Endothelial cell of umbilical vein (primary cell): Measurements from ENCODE around the gene RAD9A. TPM values are rescaled to one million over a fixed set of nuclear protein-coding genes. Genes with fewer than 3 reads are reported as not detected.

Experiments used
- BruUV-seq: library from RNA; stranded (reverse); fragments of 400-500 nt; replicated peaks from 2 replicates; lab custom pipeline; 2021; lab: Mats Ljungman, UMichigan
- CTCF ChIA-PET: fragments of 300-600, 350-600 bp; sonication (Branson Sonifier 250); formaldehyde crosslinking; loops from one replicate; lab custom pipeline; 2021; ENCODE audit warnings: antibody characterized with exemption, inconsistent platforms; lab: Charles Lee
- POLR2A ChIA-PET: fragments of 300-600, 350-600 bp; sonication (Branson Sonifier 250); formaldehyde crosslinking; loops from one replicate; lab custom pipeline; 2021; ENCODE audit warnings: antibody characterized with exemption, inconsistent platforms; lab: Charles Lee
- DNase-seq: peaks from one replicate; pipeline ENCODE4 v3.0.0-alpha.2; 2011; ENCODE audit warnings: low read depth, low spot score
- FAIRE-seq: peaks from 2 replicates; lab custom pipeline; 2011; peaks lifted over from hg19 to GRCh38; lab: Jason Lieb, UNC
- H2AFZ ChIP-seq: 2 replicates; pipeline ENCODE4 v1.6.0; 2012; ENCODE audit warnings: low read depth, low read length, control low read depth, inconsistent platforms
- H3K27ac ChIP-seq: 2 replicates; pipeline ENCODE4 v1.5.1; 2011; ENCODE audit warnings: low read depth, mild to moderate bottlenecking, control low read depth, low read length, moderate library complexity; ENCODE audit not compliant: insufficient read depth
- H3K27me3 ChIP-seq, 2 experiments: 2 replicates each; pipeline versions ENCODE4 v1.6.0 to v1.6.1; 2011; ENCODE audit warnings: low read length in 2 of 2, mixed read lengths in 1 of 2; ENCODE audit not compliant: control insufficient read depth in 2 of 2, insufficient read depth in 2 of 2
- H3K36me3 ChIP-seq, 2 experiments: 2 replicates in 1 of 2; 3 replicates in 1 of 2; pipeline ENCODE4 v1.5.1; 2011; ENCODE audit warnings: low read length in 2 of 2, mild to moderate bottlenecking in 1 of 2, moderate library complexity in 1 of 2; ENCODE audit not compliant: control insufficient read depth in 2 of 2, insufficient read depth in 2 of 2; ENCODE audit errors: extremely low read depth in 1 of 2
- H3K4me1 ChIP-seq: 3 replicates; pipeline ENCODE4 v1.5.1; 2011; ENCODE audit warnings: mild to moderate bottlenecking, low read length; ENCODE audit not compliant: control insufficient read depth, insufficient read depth; ENCODE audit errors: extremely low read depth
- H3K4me2 ChIP-seq: 2 replicates; pipeline ENCODE4 v1.6.1; 2011; ENCODE audit warnings: low read length, control low read depth, mixed read lengths; ENCODE audit not compliant: insufficient read depth
- H3K4me3 ChIP-seq, 3 experiments: fragments of 200-600 bp in 1 of 3; sonication (generic), shearing (Covaris generic) in 1 of 3; replicated peaks in 1 of 3; 2 replicates each; pipeline ENCODE4 v1.5.1; 2011 to 2016; ENCODE audit warnings: control low read depth in 3 of 3, low read length in 3 of 3, mild to moderate bottlenecking in 2 of 3, inconsistent platforms in 1 of 3, low read depth in 1 of 3, moderate library complexity in 1 of 3; ENCODE audit not compliant: insufficient read depth in 1 of 3
- H3K79me2 ChIP-seq: 2 replicates; pipeline ENCODE4 v1.6.0; 2012; ENCODE audit warnings: low read length, inconsistent platforms; ENCODE audit not compliant: control insufficient read depth, insufficient read depth
- H3K9ac ChIP-seq: replicated peaks from 2 replicates; pipeline ENCODE3; 2011; ENCODE audit warnings: low read length, control low read depth; ENCODE audit not compliant: insufficient read depth; ENCODE audit errors: extremely low read depth
- H3K9me1 ChIP-seq: replicated peaks from 3 replicates; pipeline ENCODE4 v1.6.0; 2011; ENCODE audit warnings: mild to moderate bottlenecking, low read length; ENCODE audit not compliant: control insufficient read depth, insufficient read depth; ENCODE audit errors: extremely low read depth
- H3K9me3 ChIP-seq: replicated peaks from 2 replicates; pipeline ENCODE4 v1.5.1; 2012; ENCODE audit warnings: low read length, inconsistent platforms; ENCODE audit not compliant: control insufficient read depth, insufficient read depth
- H4K20me1 ChIP-seq: replicated peaks from 2 replicates; pipeline ENCODE3; 2011; ENCODE audit warnings: mild to moderate bottlenecking, low read length; ENCODE audit not compliant: control insufficient read depth, insufficient read depth; ENCODE audit errors: extremely low read depth
- CTCF ChIP-seq, 2 donors: IDR thresholded peaks; 1 replicate in 1 of 2; 2 replicates in 1 of 2; pipeline ENCODE4 v1.5.1; 2011; ENCODE audit warnings: low read length in 2 of 2, mild to moderate bottlenecking in 2 of 2, moderate library complexity in 2 of 2, control low read depth in 1 of 2, inconsistent platforms in 1 of 2, low read depth in 1 of 2; ENCODE audit not compliant: insufficient read depth in 1 of 2; ENCODE audit errors: extremely low read depth in 1 of 2
- EZH2 ChIP-seq: IDR thresholded peaks from 2 replicates; pipeline ENCODE4 v1.6.1; 2012; ENCODE audit warnings: borderline replicate concordance, low read depth, mild to moderate bottlenecking, moderate library complexity, low read length, inconsistent platforms; ENCODE audit not compliant: severe bottlenecking
- FOS ChIP-seq: IDR thresholded peaks from 2 replicates; pipeline ENCODE4 v1.6.1; 2011; ENCODE audit warnings: mild to moderate bottlenecking, low read length, moderate library complexity, borderline replicate concordance; ENCODE audit not compliant: insufficient read depth
- GATA2 ChIP-seq: IDR thresholded peaks from 2 replicates; pipeline ENCODE4 v1.7.0; 2011; ENCODE audit warnings: low read depth, mild to moderate bottlenecking, moderate library complexity, mixed read lengths, low read length; ENCODE audit not compliant: insufficient read length, insufficient read depth
- JUN ChIP-seq: IDR thresholded peaks from 2 replicates; pipeline ENCODE4 v1.6.1; 2011; ENCODE audit warnings: borderline replicate concordance, low read depth; ENCODE audit not compliant: insufficient read length, insufficient read depth
- MYC ChIP-seq: IDR thresholded peaks from one replicate; pipeline ENCODE4 v1.6.1; 2011; ENCODE audit warnings: mild to moderate bottlenecking, low read depth, low read length
- POLR2A ChIP-seq: IDR thresholded peaks from 2 replicates; pipeline ENCODE4 v1.6.1; 2012; ENCODE audit warnings: low read depth, mild to moderate bottlenecking, control low read depth, low read length
- POLR2AphosphoS5 ChIP-seq: IDR thresholded peaks from 2 replicates; pipeline ENCODE4 v1.6.1; 2012; ENCODE audit warnings: low read depth, mild to moderate bottlenecking, control low read depth, low read length, moderate library complexity; ENCODE audit not compliant: insufficient read depth
- dilution Hi-C: fragments of 300-500 bp; cut with MboI; formaldehyde crosslinking; loops from one replicate; pipeline ENCODE4 v1.15.0; 2019; ENCODE audit warnings: low sequenced_read_pairs; ENCODE audit not compliant: extremely low pct_ligation_motif_present
- intact Hi-C: fragments of 100-400 bp; cut with micrococcal nuclease; formaldehyde crosslinking; loops from one replicate; pipeline ENCODE4 v1.10.0; 2022
- polyA plus RNA-seq, 4 experiments: library from polyadenylated mRNA; depleted of rRNA in 3 of 4; stranded (reverse) in 3 of 4; unstranded in 1 of 4; fragments of >200 nt; gene quantifications; 2 replicates each; pipeline versions ENCODE4 v1.2.1 to v1.2.3, GENCODE V29; 2011 to 2012; ENCODE audit warnings: missing spikeins in 1 of 4
- total RNA-seq: library from RNA; stranded (reverse); gene quantifications from 2 replicates; pipeline ENCODE4 v1.2.3, GENCODE V29; 2021
- TF ChIP-seq, protein P1 (sequence below): IDR thresholded peaks from 2 replicates; pipeline ENCODE4 v1.6.1; 2011; ENCODE audit not compliant: insufficient read depth, insufficient read length

Gene RAD9A
- total and polyA plus RNA-seq, 2 donors (not counting 3 experiments of a cell fraction or from before 2014, with no cell fraction given) = 18.4 to 22.2 TPM

DNA sequence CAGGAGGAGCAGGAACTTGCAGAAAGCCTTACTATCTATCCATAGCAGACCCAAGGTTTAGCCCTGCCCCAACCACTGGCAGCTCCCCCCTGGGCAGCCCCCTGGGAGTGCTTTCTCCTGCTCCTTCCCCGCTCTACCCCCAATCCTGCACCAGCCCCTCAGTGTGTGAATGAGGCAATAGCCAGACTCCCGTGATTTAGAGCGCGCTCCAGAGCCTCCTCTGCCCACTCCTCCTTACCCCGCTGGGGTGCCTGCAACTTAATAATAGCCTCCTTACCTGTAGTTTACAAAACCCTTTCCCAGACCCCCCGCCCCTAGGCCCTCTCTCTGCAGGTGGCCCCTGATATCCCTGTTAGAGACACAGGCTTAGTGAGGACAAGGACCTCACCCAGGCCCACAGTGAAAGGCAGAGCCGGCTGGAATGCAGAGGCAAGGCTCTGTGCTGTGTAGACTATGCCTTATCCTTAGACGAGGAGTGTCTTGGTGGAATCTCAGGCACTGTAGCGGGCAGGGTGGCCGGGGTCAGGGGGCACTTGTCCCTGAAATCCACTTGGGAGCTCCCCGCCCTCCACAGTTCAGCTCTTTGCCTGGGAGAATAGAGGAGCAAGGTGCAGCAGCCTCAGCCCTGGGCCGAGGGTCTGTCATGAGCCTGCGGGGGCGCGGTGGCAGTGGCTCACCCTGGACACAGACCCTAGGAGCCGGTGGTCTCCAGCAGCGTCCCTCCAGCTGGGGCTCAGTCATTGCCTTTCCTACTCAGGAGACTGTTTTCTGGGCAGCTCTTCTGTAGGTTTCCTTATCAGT lies 19.4 kb downstream of the RAD9A start:
- CTCF ChIA-PET = interaction anchor here (0.6 to 3.7 kb wide), 2 partner anchors 10 to 28 kb away, joined by 3 to 22 read pairs; partner anchors contain the start of gene PPP1CA
- Histone ChIP-seq H3K4me1 (no peaks in the 10 kb centered on the region), H3K4me2 (no peak overlapping the region)

More for the DNA sequence above, 19.4 kb downstream of the RAD9A start:
- TF ChIP-seq EZH2 (no peak), POLR2AphosphoS5 (no peak), MYC (no peak), CTCF (IDR thresholded peaks at IDR 0.05; ENCODE audit: extremely low read depth in 1 of 2, insufficient read depth in 1 of 2, low read depth in 1 of 2, low read length in 2 of 2) (no peak), JUN (no peak), GATA2 (no peak), POLR2A (no peak), FOS (no peak)
- TF ChIP-seq, protein P1, sequence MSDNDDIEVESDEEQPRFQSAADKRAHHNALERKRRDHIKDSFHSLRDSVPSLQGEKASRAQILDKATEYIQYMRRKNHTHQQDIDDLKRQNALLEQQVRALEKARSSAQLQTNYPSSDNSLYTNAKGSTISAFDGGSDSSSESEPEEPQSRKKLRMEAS = no peak
- Histone ChIP-seq H3K27ac (no peak overlapping the region), H3K4me3 (no peak overlapping the region), H3K9ac (no peak overlapping the region), H4K20me1 (no peaks in the 10 kb centered on the region), H3K9me1 (no peaks in the 10 kb centered on the region), H3K9me3 (no peaks in the 10 kb centered on the region), H3K36me3 (no peaks in the 10 kb centered on the region), H3K79me2 (no peaks in the 10 kb centered on the region), H2AFZ (no peak overlapping the region), H3K27me3 (peaks cover 0 to 12% of the 10 kb centered on the region in 2 experiments)
- no peak for DNase-seq
- POLR2A ChIA-PET = no interaction called here
- intact Hi-C loops (no loop called here), dilution Hi-C loops (no loop called here)
- BruUV-seq = no TSS peak
- no peak for FAIRE-seq
